ENCODE measurements around the gene SLCO1A2. TPM values are rescaled to one million over a fixed set of nuclear protein-coding genes. Genes with fewer than 3 reads are reported as not detected.
A peak's percentile ranks its signal among the peaks of the same experiment; 100 is the strongest.

The SLCO1A2 gene
- total and polyA plus RNA-seq, 2 of the 8 experiments (the other 6 are each of a cell fraction or from before 2014, with no cell fraction given), result 2.9 to 5.1 TPM

DNA sequence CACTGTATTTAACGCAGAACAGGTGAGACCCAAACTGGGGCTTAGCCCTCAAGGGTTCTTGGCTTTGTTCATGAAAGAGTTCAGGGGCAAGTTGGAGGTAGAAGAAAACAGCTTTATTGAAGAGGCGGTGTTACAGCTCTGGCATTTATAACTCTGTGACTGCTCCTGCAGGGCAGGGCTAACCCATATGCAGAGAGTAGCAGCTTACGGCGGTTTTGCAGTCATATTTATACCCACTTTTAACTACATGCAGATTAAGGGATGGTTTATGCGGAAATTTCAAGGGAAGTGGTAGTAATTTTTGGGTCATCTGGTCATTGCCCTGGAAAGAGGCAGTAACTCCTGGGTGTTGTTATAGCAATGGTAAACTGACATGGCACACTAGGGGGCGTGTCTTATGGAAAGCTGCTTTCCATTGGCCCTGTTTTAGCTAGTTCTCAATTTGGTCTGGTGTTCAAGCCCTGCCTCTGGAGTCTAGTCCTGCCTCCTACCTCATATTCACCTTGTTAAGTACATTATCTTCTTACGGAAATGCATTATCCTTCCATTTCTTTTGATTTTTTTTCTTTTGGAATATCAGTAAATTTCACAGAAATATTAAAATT lies 36.2 kb upstream of the SLCO1A2 start:
- Histone ChIP-seq H3K4me2 (ENCODE audit: insufficient read depth in 1 of 2, low read depth in 2 of 2, low read length in 2 of 2) (no peak overlapping the region), H4K8ac (ENCODE audit: extremely low read depth, insufficient read depth, low read length) (no peak overlapping the region), H3K9me3 (ENCODE audit: insufficient read depth in 2 of 2, low read depth in 1 of 2, low read length in 1 of 2) (no peaks in the 10 kb centered on the region), H3K36me3 (ENCODE audit: control insufficient read depth in 2 of 4, insufficient read depth in 4 of 4, low read length in 3 of 4) (no peaks in the 10 kb centered on the region), H3K56ac (replicated peaks; ENCODE audit: insufficient read length, low read depth, low read length) (no peak overlapping the region), H3K27me3 (replicated peaks in 1 of 4; ENCODE audit: control insufficient read depth in 3 of 4, extremely low read depth in 1 of 4, insufficient read depth in 3 of 4, low read length in 3 of 4) (no peaks in the 10 kb centered on the region), H2AFZ (ENCODE audit: low read length) (no peak overlapping the region), H3K23me2 (ENCODE audit: low read depth, low read length) (no peaks in the 10 kb centered on the region), H4K91ac (replicated peaks; ENCODE audit: insufficient read length, low read length) (no peak overlapping the region), H4K20me1 (replicated peaks in 1 of 2; ENCODE audit: control insufficient read depth in 1 of 2, insufficient read depth in 2 of 2, low read length in 2 of 2) (no peaks in the 10 kb centered on the region), H3K4ac (replicated peaks; ENCODE audit: insufficient read length, low read depth, low read length) (no peak overlapping the region), H2AK5ac (ENCODE audit: low read depth, low read length) (no peak overlapping the region), H3K14ac (ENCODE audit: insufficient read length) (no peak overlapping the region), H3K23ac (ENCODE audit: insufficient read length) (no peak overlapping the region), H2BK12ac (ENCODE audit: low read depth, low read length) (no peak overlapping the region), H3K4me3 (ENCODE audit: extremely low read depth in 1 of 4, insufficient read depth in 2 of 4, low read depth in 3 of 4, low read length in 4 of 4) (no peak overlapping the region), H3K4me1 (replicated peaks in 1 of 4; ENCODE audit: control insufficient read depth in 3 of 4, insufficient read depth in 4 of 4, low read length in 3 of 4) (peaks cover 0 to 5% (median under 1%) of the 10 kb centered on the region in 4 experiments; a peak in 1 of 7 replicates), H2BK20ac (ENCODE audit: low read length) (no peak overlapping the region), H2BK120ac (replicated peaks; ENCODE audit: low read depth, low read length) (no peak overlapping the region), H3K79me1 (ENCODE audit: low read depth, low read length) (no peaks in the 10 kb centered on the region), H3K79me2 (ENCODE audit: control insufficient read depth in 1 of 2, insufficient read depth in 2 of 2, low read length in 2 of 2) (no peaks in the 10 kb centered on the region), H2BK5ac (ENCODE audit: low read depth, low read length) (no peak overlapping the region), H3K27ac (ENCODE audit: low read depth, low read length) (no peak overlapping the region), H3K9ac (replicated peaks in 1 of 4; ENCODE audit: extremely low read depth in 1 of 4, low read depth in 3 of 4, low read length in 3 of 4) (no peak overlapping the region), H3K18ac (ENCODE audit: extremely low read depth, low read length) (no peak overlapping the region), H2BK15ac (ENCODE audit: low read length) (no peak overlapping the region), H4K5ac (ENCODE audit: insufficient read length, low read depth, low read length) (no peak overlapping the region)
- TF ChIP-seq RAD21 (IDR thresholded peaks at IDR 0.05 in 1 of 2, conservative IDR thresholded peaks at IDR 0.05 in 1 of 2; ENCODE audit: low read depth in 2 of 2, low read length in 2 of 2), result 0 out of 4 replicates have a peak, but pooled peaks of 1 of the 2 experiments have one; percentile 1
- no peak for TF ChIP-seq SP2 (IDR thresholded peaks at IDR 0.05; ENCODE audit: low read length)
- FAIRE-seq (no peak), DNase-seq (ENCODE audit: low read depth in 1 of 2, low spot score in 2 of 2) (no peak)
- ChIA-PET CTCF (ENCODE audit: partially characterized antibody) (interaction anchor here (1.2 kb wide), 1 partner anchor 27 kb away, joined by 5 read pairs; no protein-coding TSS in a partner anchor), POLR2A (ENCODE audit: partially characterized antibody) (no interaction called here)
- WGBS, 2 experiments (ENCODE audit: extremely low coverage in 1 of 2, insufficient coverage in 1 of 2, insufficient read length in 1 of 2, insufficient replicate concordance in 2 of 2, low coverage in 1 of 2, low lambda C conversion rate in 2 of 2, missing lambda C conversion rate in 1 of 2), result 90% methylated on average over 7 of the region's 7 CpGs; no CpG with 5 or more reads in 1 of the 2 experiments

All from H1 (cell line).